HCT116 (cell line): ENCODE results near the gene SPIRE1. TPM values are rescaled to one million over a fixed set of nuclear protein-coding genes. Genes with fewer than 3 reads are reported as not detected.

Source experiments
- ATAC-seq: fragments of 200-7000 bp; cut with Tn5 transposase; 2 replicates; pipeline ENCODE4 v1.9.1; 2020; ENCODE audit warnings: mild to moderate bottlenecking, moderate library complexity
- BruUV-seq: library from RNA; stranded (reverse); fragments of 400-500 nt; replicated peaks from 2 replicates; lab custom pipeline; 2021; lab: Mats Ljungman, UMichigan
- CTCF ChIA-PET: fragments of 300-600 bp; sonication (Branson Sonifier 250); formaldehyde crosslinking; loops from one replicate; lab custom pipeline; 2021; ENCODE audit warnings: antibody characterized with exemption; lab: Charles Lee
- POLR2A ChIA-PET: fragments of 300-600, 350-600 bp; sonication (Branson Sonifier 250); formaldehyde crosslinking; loops from one replicate; lab custom pipeline; 2021; ENCODE audit warnings: antibody characterized with exemption; lab: Charles Lee
- RAD21 ChIA-PET, 2 experiments: fragments of 300-600 bp; sonication (Branson Sonifier 250); formaldehyde crosslinking; loops; one replicate each; lab custom pipeline; 2023; ENCODE audit warnings: low total read pairs in 2 of 2; ENCODE audit not compliant: uncharacterized antibody in 2 of 2, unreplicated experiment in 2 of 2, low non-redundant PET in 1 of 2; lab: Charles Lee
- DNase-seq: peaks from one replicate; pipeline ENCODE4 v3.0.0-alpha.2; 2010; ENCODE audit warnings: low read depth, low spot score
- H2AFZ ChIP-seq: fragments of 200-600 bp; shearing (Covaris generic), sonication (generic); 2 replicates; pipeline ENCODE4 v1.6.1; 2017; ENCODE audit warnings: low read depth, mixed run types, mixed read lengths, antibody characterized with exemption, low read length; ENCODE audit not compliant: poor library complexity, severe bottlenecking
- H3K27ac ChIP-seq: 2 replicates; pipeline ENCODE4 v1.5.1; 2012; ENCODE audit warnings: low read depth, low read length
- H3K27me3 ChIP-seq: fragments of 200-600 bp; sonication (generic); 2 replicates; pipeline ENCODE4 v1.6.1; 2016; ENCODE audit warnings: mixed run types, low read length, mixed read lengths; ENCODE audit not compliant: insufficient read depth
- H3K36me3 ChIP-seq, 2 experiments: fragments of 200-500 bp in 1 of 2; fragments of 200-600 bp in 1 of 2; sonication (Bioruptor generic) in 1 of 2; sonication (generic) in 1 of 2; 2 replicates each; pipeline versions ENCODE4 v1.5.1 to v1.6.1; 2014 to 2016; ENCODE audit warnings: low read length in 2 of 2, inconsistent platforms in 1 of 2, mixed read lengths in 1 of 2, mixed run types in 1 of 2; ENCODE audit not compliant: insufficient read depth in 2 of 2, control insufficient read depth in 1 of 2
- H3K4me1 ChIP-seq, 2 experiments: fragments of 200-600 bp in 1 of 2; sonication (generic) in 1 of 2; 2 replicates each; pipeline versions ENCODE4 v1.5.1 to v1.6.1; 2012 to 2017; ENCODE audit warnings: low read length in 2 of 2, inconsistent platforms in 1 of 2, mild to moderate bottlenecking in 1 of 2, mixed read lengths in 1 of 2, mixed run types in 1 of 2, moderate library complexity in 1 of 2; ENCODE audit not compliant: insufficient read depth in 2 of 2, control insufficient read depth in 1 of 2
- H3K4me2 ChIP-seq: fragments of 200-600 bp; sonication (generic); 2 replicates; pipeline ENCODE4 v1.6.1; 2017; ENCODE audit warnings: mixed run types, low read length, mixed read lengths
- H3K4me3 ChIP-seq, 2 experiments: fragments of 200-600 bp in 1 of 2; sonication (generic) in 1 of 2; replicated peaks in 1 of 2; 2 replicates each; pipeline ENCODE4 v1.5.1; 2011 to 2016; ENCODE audit warnings: low read length in 2 of 2, control low read depth in 1 of 2, low read depth in 1 of 2, mild to moderate bottlenecking in 1 of 2, mixed read lengths in 1 of 2, mixed run types in 1 of 2
- H3K79me2 ChIP-seq: fragments of 200-600 bp; sonication (generic); 2 replicates; pipeline ENCODE4 v1.6.1; 2017; ENCODE audit warnings: mild to moderate bottlenecking, mixed run types, low read length, moderate library complexity, mixed read lengths; ENCODE audit not compliant: insufficient read depth
- H3K9ac ChIP-seq: fragments of 200-600 bp; sonication (generic); 2 replicates; pipeline ENCODE4 v1.6.1; 2016; ENCODE audit warnings: low read length, mixed read lengths
- H3K9me2 ChIP-seq: fragments of 200-600 bp; sonication (generic), shearing (Covaris generic); 2 replicates; pipeline ENCODE4 v1.6.1; 2017; ENCODE audit warnings: mixed run types, mild to moderate bottlenecking, moderate library complexity; ENCODE audit not compliant: insufficient read depth
- H3K9me3 ChIP-seq, 2 experiments: fragments of 200-500 bp in 1 of 2; fragments of 200-600 bp in 1 of 2; sonication (Bioruptor generic) in 1 of 2; sonication (generic) in 1 of 2; 2 replicates each; pipeline ENCODE4 v1.6.1; 2014 to 2017; ENCODE audit warnings: low read length in 2 of 2, mixed read lengths in 2 of 2, inconsistent platforms in 1 of 2, low read depth in 1 of 2, mild to moderate bottlenecking in 1 of 2, mixed run types in 1 of 2, moderate library complexity in 1 of 2; ENCODE audit not compliant: control insufficient read depth in 1 of 2, insufficient read depth in 1 of 2
- H4K20me1 ChIP-seq: fragments of 200-600 bp; sonication (generic), shearing (Covaris generic); 2 replicates; pipeline ENCODE4 v1.6.1; 2017; ENCODE audit warnings: mixed run types, mild to moderate bottlenecking, moderate library complexity; ENCODE audit not compliant: insufficient read depth
- CEBPB ChIP-seq: IDR thresholded peaks from 2 replicates; pipeline ENCODE4 v1.6.1; 2012; ENCODE audit warnings: low read depth
- EGR1 ChIP-seq: IDR thresholded peaks from 2 replicates; pipeline ENCODE4 v1.6.1; 2012; ENCODE audit warnings: low read depth
- EZH2 ChIP-seq: fragments of 200-600 bp; sonication (generic); IDR thresholded peaks from 2 replicates; pipeline ENCODE4 v1.6.1; 2017; ENCODE audit warnings: antibody characterized with exemption, mixed run types
- JUND ChIP-seq: IDR thresholded peaks from 2 replicates; pipeline ENCODE4 v1.6.1; 2012
- RAD21 ChIP-seq: IDR thresholded peaks from 2 replicates; pipeline ENCODE4 v1.6.1; 2012; ENCODE audit warnings: low read depth, mild to moderate bottlenecking
- SIN3A ChIP-seq: IDR thresholded peaks from 2 replicates; pipeline ENCODE4 v1.6.1; 2012; ENCODE audit warnings: low read depth
- SP1 ChIP-seq: IDR thresholded peaks from 2 replicates; pipeline ENCODE4 v1.6.1; 2012; ENCODE audit warnings: low read depth
- SRF ChIP-seq: IDR thresholded peaks from 2 replicates; pipeline ENCODE4 v1.6.1; 2012; ENCODE audit warnings: low read depth
- intact Hi-C: fragments of 100-400 bp; cut with micrococcal nuclease; formaldehyde crosslinking; loops from 2 replicates; pipeline ENCODE4 v1.10.0; 2022
- total RNA-seq: library from RNA; stranded (reverse); gene quantifications from one replicate; pipeline ENCODE4 v1.2.1, GENCODE V29; 2021; ENCODE audit not compliant: unreplicated experiment
- TF ChIP-seq, protein P1 (sequence below), 3 experiments: fragments of 200-600 bp in 1 of 3; sonication (generic) in 1 of 3; IDR thresholded peaks in 2 of 3; conservative IDR thresholded peaks in 1 of 3; 2 replicates each; pipeline ENCODE4 v1.5.1; 2012 to 2017; ENCODE audit warnings: low read depth in 2 of 3, low read length in 2 of 3, antibody characterized with exemption in 1 of 3, borderline replicate concordance in 1 of 3, control low read depth in 1 of 3, mild to moderate bottlenecking in 1 of 3, mixed read lengths in 1 of 3, mixed run types in 1 of 3, moderate library complexity in 1 of 3; ENCODE audit not compliant: insufficient read depth in 1 of 3
- TF ChIP-seq, protein P2 (sequence below): IDR thresholded peaks from 2 replicates; pipeline ENCODE4 v1.6.1; 2011; ENCODE audit warnings: mild to moderate bottlenecking, low read length, moderate library complexity; ENCODE audit not compliant: insufficient replicate concordance; ENCODE audit errors: extremely low read depth

The SPIRE1 gene
- total RNA-seq, 1 experiment from 2014 or later: 26.6 TPM

DNA sequence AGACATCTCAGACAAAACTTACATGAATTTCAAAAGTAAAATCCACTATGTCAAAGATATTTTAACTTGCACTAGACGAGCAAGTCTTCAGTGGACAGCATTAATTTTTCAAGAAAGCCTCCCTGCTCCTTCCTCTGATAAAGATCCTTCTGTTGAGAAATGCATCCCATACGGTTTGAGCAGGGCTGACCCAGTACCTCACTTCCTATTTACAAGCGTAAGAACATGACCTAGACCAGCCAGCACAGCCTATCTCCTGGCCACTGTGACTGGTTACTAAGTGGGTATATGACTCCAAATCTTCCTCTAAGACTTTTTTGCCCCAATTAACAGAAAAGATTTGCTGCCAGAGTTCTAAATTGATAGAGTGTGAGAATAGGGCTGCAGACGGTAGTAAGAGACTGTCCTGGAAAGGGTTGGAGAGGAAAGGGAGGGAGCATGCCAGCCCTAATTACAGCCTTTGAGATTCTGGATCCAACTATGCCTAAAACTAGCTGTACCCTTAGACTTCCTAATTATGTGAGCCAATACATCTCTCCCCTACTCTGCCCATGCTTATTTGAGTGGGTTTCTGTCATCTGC is 141.8 kb downstream of the SPIRE1 start:
- no peak overlapping the region for H3K9ac ChIP-seq
- DNase-seq (no peak), ATAC-seq (no peak)
- no peaks in the 10 kb centered on the region for H3K9me3 ChIP-seq
- POLR2A ChIA-PET: no interaction called here
- H3K4me3 ChIP-seq: no peak overlapping the region
- H3K27ac ChIP-seq: no peak overlapping the region
- TF ChIP-seq, protein P1, sequence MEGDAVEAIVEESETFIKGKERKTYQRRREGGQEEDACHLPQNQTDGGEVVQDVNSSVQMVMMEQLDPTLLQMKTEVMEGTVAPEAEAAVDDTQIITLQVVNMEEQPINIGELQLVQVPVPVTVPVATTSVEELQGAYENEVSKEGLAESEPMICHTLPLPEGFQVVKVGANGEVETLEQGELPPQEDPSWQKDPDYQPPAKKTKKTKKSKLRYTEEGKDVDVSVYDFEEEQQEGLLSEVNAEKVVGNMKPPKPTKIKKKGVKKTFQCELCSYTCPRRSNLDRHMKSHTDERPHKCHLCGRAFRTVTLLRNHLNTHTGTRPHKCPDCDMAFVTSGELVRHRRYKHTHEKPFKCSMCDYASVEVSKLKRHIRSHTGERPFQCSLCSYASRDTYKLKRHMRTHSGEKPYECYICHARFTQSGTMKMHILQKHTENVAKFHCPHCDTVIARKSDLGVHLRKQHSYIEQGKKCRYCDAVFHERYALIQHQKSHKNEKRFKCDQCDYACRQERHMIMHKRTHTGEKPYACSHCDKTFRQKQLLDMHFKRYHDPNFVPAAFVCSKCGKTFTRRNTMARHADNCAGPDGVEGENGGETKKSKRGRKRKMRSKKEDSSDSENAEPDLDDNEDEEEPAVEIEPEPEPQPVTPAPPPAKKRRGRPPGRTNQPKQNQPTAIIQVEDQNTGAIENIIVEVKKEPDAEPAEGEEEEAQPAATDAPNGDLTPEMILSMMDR (IDR thresholded peaks at IDR 0.05 in 2 of 3, conservative IDR thresholded peaks at IDR 0.05 in 1 of 3; ENCODE audit: borderline replicate concordance in 1 of 3, insufficient read depth in 1 of 3, low read depth in 2 of 3, low read length in 2 of 3): no peak
- TF ChIP-seq EGR1: no peak
- TF ChIP-seq CEBPB: no peak
- TF ChIP-seq EZH2: no peak
- intact Hi-C loops: no loop called here
- no peaks in the 10 kb centered on the region for H3K9me2 ChIP-seq
- H2AFZ ChIP-seq: no peak overlapping the region
- no peaks in the 10 kb centered on the region for H3K4me1 ChIP-seq
- no peaks in the 10 kb centered on the region for H4K20me1 ChIP-seq
- no peaks in the 10 kb centered on the region for H3K79me2 ChIP-seq
- no peak overlapping the region for H3K4me2 ChIP-seq
- no peaks in the 10 kb centered on the region for H3K27me3 ChIP-seq
- CTCF ChIA-PET: no interaction called here
- H3K36me3 ChIP-seq: no peaks in the 10 kb centered on the region; a peak in 1 of 4 replicates
- no TSS peak for BruUV-seq
- RAD21 ChIA-PET: no interaction called here

DNA sequence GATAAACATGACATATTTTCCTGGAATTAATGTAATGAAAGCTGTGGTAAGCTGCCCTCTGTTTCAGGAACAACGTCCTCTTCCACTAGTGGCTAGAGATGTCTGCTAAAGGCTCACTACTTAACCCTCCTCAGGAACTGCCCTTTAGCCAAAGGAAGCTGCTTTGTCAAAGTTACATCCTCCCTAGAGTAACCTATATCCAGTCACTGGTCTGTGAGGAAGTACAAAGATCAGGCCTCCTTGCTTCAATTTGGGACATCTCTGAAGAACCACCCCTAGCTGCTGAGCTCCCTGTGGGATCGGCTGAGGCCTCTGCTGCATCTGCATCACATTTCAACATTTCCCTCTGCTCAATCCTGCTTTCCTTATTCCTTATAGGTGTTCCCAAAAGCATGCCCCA is 142.4 kb downstream of the SPIRE1 start:
- CTCF ChIA-PET: no interaction called here
- Histone ChIP-seq H4K20me1 (no peaks in the 10 kb centered on the region), H3K79me2 (no peaks in the 10 kb centered on the region), H2AFZ (no peak overlapping the region), H3K36me3 (no peaks in the 10 kb centered on the region; a peak in 1 of 4 replicates), H3K9me3 (no peaks in the 10 kb centered on the region), H3K27me3 (no peaks in the 10 kb centered on the region), H3K9me2 (no peaks in the 10 kb centered on the region), H3K4me3 (no peak overlapping the region), H3K4me1 (no peaks in the 10 kb centered on the region), H3K4me2 (no peak overlapping the region), H3K27ac (no peak overlapping the region), H3K9ac (no peak overlapping the region)
- no peak for ATAC-seq
- DNase-seq: no peak
- no TSS peak for BruUV-seq
- intact Hi-C loops: no loop called here
- POLR2A ChIA-PET: no interaction called here
- TF ChIP-seq, protein P1 (IDR thresholded peaks at IDR 0.05 in 2 of 3, conservative IDR thresholded peaks at IDR 0.05 in 1 of 3; ENCODE audit: borderline replicate concordance in 1 of 3, insufficient read depth in 1 of 3, low read depth in 2 of 3, low read length in 2 of 3): no peak
- TF ChIP-seq, protein P2, sequence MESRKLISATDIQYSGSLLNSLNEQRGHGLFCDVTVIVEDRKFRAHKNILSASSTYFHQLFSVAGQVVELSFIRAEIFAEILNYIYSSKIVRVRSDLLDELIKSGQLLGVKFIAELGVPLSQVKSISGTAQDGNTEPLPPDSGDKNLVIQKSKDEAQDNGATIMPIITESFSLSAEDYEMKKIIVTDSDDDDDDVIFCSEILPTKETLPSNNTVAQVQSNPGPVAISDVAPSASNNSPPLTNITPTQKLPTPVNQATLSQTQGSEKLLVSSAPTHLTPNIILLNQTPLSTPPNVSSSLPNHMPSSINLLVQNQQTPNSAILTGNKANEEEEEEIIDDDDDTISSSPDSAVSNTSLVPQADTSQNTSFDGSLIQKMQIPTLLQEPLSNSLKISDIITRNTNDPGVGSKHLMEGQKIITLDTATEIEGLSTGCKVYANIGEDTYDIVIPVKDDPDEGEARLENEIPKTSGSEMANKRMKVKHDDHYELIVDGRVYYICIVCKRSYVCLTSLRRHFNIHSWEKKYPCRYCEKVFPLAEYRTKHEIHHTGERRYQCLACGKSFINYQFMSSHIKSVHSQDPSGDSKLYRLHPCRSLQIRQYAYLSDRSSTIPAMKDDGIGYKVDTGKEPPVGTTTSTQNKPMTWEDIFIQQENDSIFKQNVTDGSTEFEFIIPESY: no peak
- TF ChIP-seq SRF (no peak), SP1 (no peak), JUND (no peak), EGR1 (no peak), RAD21 (no peak), SIN3A (no peak)
- RAD21 ChIA-PET: no interaction called here
